ENCODE results near the gene APOC3.

APOC3 gene

DNA sequence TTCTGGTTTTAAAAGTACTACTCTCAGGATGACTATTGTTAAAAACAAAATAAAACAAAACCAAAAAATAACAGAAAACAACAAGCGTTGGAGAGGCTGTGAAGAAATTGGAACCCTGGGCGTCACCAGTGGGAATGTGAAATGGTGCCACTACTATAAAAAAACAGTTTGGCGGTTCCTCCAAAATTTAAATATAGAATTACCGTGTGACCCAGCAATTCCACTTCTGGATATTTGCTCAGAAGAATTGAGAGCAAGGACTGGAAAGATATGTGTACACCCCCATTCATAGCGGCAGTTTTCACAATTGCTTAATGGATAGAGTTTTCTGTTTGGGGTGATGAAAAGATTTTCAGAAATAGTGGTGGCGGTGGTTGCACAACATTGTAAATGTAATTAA lies 15.2 kb upstream of the APOC3 start:
- TF ChIP-seq CTCF (IDR thresholded peaks at IDR 0.05; ENCODE audit: borderline replicate concordance, insufficient read depth, low read depth, low read length), result no peak
- H3K4me3 ChIP-seq (ENCODE audit: low read depth, low read length), result no peak overlapping the region

DNA sequence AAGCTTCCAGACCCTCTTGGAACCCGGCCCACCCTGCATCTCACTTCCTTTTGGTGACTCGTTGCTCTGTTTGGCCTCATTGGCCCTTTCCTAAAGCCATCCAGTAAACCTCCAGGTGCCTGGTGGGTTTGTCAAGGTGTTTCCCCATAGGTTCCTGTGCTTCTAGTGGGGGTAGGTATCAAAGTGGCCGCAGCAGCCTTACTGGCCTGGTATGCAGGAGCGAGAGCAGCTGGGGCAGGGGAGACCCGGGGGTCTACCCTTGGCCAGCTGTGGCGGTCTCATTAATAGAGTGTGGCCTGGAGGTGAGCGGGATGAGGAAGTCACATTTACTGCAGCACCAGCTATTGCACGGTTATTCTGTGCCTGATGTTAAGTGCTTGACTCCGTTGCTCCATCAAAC lies 10.7 kb upstream of the APOC3 start:
- TF ChIP-seq CTCF (IDR thresholded peaks at IDR 0.05; ENCODE audit: borderline replicate concordance, insufficient read depth, low read depth, low read length), result no peak
- no peak overlapping the region for H3K4me3 ChIP-seq (ENCODE audit: low read depth, low read length)

- no peak overlapping the region for H3K4me3 ChIP-seq (ENCODE audit: low read depth, low read length)
- TF ChIP-seq CTCF (IDR thresholded peaks at IDR 0.05; ENCODE audit: borderline replicate concordance, insufficient read depth, low read depth, low read length), result no peak
These were observed 8.4 kb upstream of the APOC3 start for GRCh38 chr11:116821050-116821918.

DNA sequence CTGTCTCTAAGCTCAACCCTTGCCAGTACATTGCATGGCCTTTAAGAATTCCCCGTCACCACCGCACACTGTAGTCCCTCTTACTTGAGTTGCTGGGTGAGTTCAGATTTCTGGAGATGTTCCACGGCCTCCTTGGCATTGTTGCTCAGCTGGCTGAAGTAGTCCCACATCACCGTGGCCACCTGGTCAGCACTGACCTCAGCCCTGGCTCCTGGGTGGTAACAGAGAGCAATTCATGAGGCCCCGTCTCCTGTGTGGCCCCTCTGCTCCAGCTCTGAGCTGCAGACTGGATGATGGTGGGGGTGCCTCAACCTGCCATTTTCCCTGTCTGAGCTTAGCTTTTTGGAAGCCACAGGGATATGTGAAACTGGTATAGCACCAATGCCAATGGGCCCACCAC lies 7.1 kb upstream of the APOC3 start:
- no peak for TF ChIP-seq CTCF (IDR thresholded peaks at IDR 0.05; ENCODE audit: borderline replicate concordance, insufficient read depth, low read depth, low read length)
- H3K4me3 ChIP-seq (ENCODE audit: low read depth, low read length), result no peak overlapping the region

DNA sequence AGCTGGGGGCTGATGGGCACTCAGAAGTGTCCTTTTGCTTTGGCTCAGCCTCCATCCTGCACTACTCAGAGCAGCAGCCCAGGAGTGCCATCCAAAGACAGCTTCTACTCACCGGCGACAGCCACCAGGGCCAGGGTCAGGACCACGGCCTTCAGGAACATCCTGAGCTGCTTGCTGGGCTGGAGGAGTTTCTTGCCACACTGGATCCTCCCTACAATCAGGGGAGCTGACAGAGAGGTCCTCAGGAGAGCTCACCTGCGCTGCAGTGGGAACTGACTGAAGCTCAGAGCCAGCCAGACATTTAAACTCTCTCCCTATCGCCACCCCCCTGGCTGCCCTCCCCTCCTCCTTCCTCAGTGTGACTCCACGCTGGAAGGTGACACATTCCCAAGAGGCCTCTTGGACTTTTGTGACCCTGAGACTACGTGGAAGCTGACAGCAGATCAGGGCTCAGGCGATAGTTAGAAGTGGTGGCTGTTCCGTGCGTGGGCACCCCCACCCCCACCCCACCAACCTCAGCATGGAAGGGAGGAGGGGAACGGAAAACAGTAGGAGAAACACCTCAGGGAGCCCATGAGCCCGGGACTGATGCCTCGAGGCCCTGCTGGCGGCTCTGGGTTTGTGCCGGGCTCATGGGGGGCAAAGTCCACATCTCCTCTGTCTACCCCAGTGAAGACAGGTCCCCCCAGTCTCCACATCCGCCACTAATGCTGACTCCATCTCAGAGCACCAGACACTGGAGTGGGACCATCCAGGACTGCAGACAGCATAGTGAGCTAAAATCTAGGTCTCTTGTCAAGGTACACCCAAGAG lies 6.5 kb upstream of the APOC3 start, which contains the start of gene APOA4:
TSS of gene APOA4 (minus strand) at position 274 of the 813 bp plus-strand sequence. CDS start at position 161, 113 bp downstream.
- no peak for TF ChIP-seq CTCF (IDR thresholded peaks at IDR 0.05; ENCODE audit: borderline replicate concordance, insufficient read depth, low read depth, low read length)
- no peak within 1 kb of the TSS for H3K4me3 ChIP-seq (ENCODE audit: low read depth, low read length)

GRCh38 chr11:116825434-116825833 lies 4.3 kb upstream of the APOC3 start:
- TF ChIP-seq CTCF (IDR thresholded peaks at IDR 0.05; ENCODE audit: borderline replicate concordance, insufficient read depth, low read depth, low read length), result no peak
- H3K4me3 ChIP-seq (ENCODE audit: low read depth, low read length), result no peak overlapping the region
